ENCODE results near the gene ITPA.

The ITPA gene

GRCh38 chr20:3246682-3247081 lies 37.4 kb downstream of the ITPA start:
- no peak for DNase-seq (ENCODE audit: low read depth)

- no peak for DNase-seq (ENCODE audit: low read depth)
These were observed 38.3 kb downstream of the ITPA start for GRCh38 chr20:3247638-3248037.

GRCh38 chr20:3248167-3248992 lies 39.1 kb downstream of the ITPA start:
- no peak for DNase-seq (ENCODE audit: low read depth)

GRCh38 chr20:3248993-3249347 lies 39.7 kb downstream of the ITPA start:
- DNase-seq (ENCODE audit: low read depth) = no peak

GRCh38 chr20:3250091-3250504 lies 40.8 kb downstream of the ITPA start:
- no peak for DNase-seq (ENCODE audit: low read depth)

- DNase-seq (ENCODE audit: low read depth) = no peak
These were observed 42.5 kb downstream of the ITPA start for GRCh38 chr20:3251806-3252205.

- no peak for DNase-seq (ENCODE audit: low read depth)
These were observed 46.4 kb downstream of the ITPA start for GRCh38 chr20:3255728-3256127.

GRCh38 chr20:3258429-3258828 lies 49.1 kb downstream of the ITPA start:
- no peak for DNase-seq (ENCODE audit: low read depth)

GRCh38 chr20:3262566-3262965 lies 53.3 kb downstream of the ITPA start:
- no peak for DNase-seq (ENCODE audit: low read depth)

GRCh38 chr20:3270051-3270450 lies 60.8 kb downstream of the ITPA start:
- DNase-seq (ENCODE audit: low read depth) = no peak

GRCh38 chr20:3273371-3273770 lies 64.1 kb downstream of the ITPA start:
- no peak for DNase-seq (ENCODE audit: low read depth)

Measured in activated T-helper 1 cell treated with Interleukin-2 at 50 U/mL for 16 hours (primary cell).